GM12878 (cell line): Measurements from ENCODE around the gene ZNF582. TPM values are rescaled to one million over a fixed set of nuclear protein-coding genes. Genes with fewer than 3 reads are reported as not detected.

ENCODE experiments used
- ATAC-seq: fragments of 200-7000 bp; cut with Tn5 transposase; 3 replicates; pipeline ENCODE4 v1.9.1; 2020; ENCODE audit warnings: mild to moderate bottlenecking, moderate library complexity
- Bru-seq: library from RNA; stranded (reverse); fragments of 400-500 nt; gene quantifications from one replicate; lab custom pipeline; 2021; lab: Mats Ljungman, UMichigan
- BruChase-seq, 2 experiments: library from RNA; stranded (reverse); fragments of 400-500 nt; gene quantifications; one replicate each; lab custom pipeline; 2021; lab: Mats Ljungman, UMichigan
- BruUV-seq: library from RNA; stranded (reverse); fragments of 400-500 nt; replicated peaks from 2 replicates; lab custom pipeline; 2021; lab: Mats Ljungman, UMichigan
- CTCF ChIA-PET: fragments of 300-600 bp; sonication (Branson Sonifier 250); formaldehyde crosslinking; extraction: SDS; loops from one replicate; lab custom pipeline; 2021; ENCODE audit warnings: inconsistent platforms; lab: Yijun Ruan, JAX
- POLR2A ChIA-PET: fragments of 350-600 bp; formaldehyde crosslinking; extraction: SDS; loops from one replicate; lab custom pipeline; 2021; ENCODE audit warnings: inconsistent platforms; lab: Charles Lee
- RAD21 ChIA-PET: fragments of 300-600 bp; sonication (Branson Sonifier 250); formaldehyde crosslinking; loops from one replicate; lab custom pipeline; 2023; ENCODE audit warnings: antibody characterized with exemption; ENCODE audit not compliant: unreplicated experiment; lab: Charles Lee
- SMC1A ChIA-PET: fragments of 300-600 bp; sonication (Branson Sonifier 250); formaldehyde crosslinking; loops from one replicate; lab custom pipeline; 2023; ENCODE audit not compliant: unreplicated experiment, uncharacterized antibody; lab: Charles Lee
- DNase-seq: peaks from one replicate; pipeline ENCODE4 v3.0.0-alpha.2; 2011; ENCODE audit warnings: low read depth, low spot score
- FAIRE-seq: peaks from 3 replicates; lab custom pipeline; 2011; peaks lifted over from hg19 to GRCh38; lab: Jason Lieb, UNC
- H2AFZ ChIP-seq: 2 replicates; pipeline ENCODE4 v1.6.0; 2011; ENCODE audit warnings: low read depth, low read length, control low read depth; ENCODE audit not compliant: control insufficient read depth
- H3K27ac ChIP-seq: 2 replicates; pipeline ENCODE4 v1.5.1; 2011; ENCODE audit warnings: control low read depth; ENCODE audit not compliant: control insufficient read depth, insufficient read depth
- H3K27me3 ChIP-seq, 2 experiments: replicated peaks in 1 of 2; 2 replicates each; pipeline versions ENCODE4 v1.6.0 to v1.6.1; 2011; ENCODE audit warnings: low read length in 1 of 2; ENCODE audit not compliant: control insufficient read depth in 2 of 2, insufficient read depth in 2 of 2
- H3K36me3 ChIP-seq, 2 experiments: 2 replicates each; pipeline ENCODE4 v1.5.1; 2011; ENCODE audit warnings: low read length in 1 of 2; ENCODE audit not compliant: control insufficient read depth in 2 of 2, insufficient read depth in 2 of 2
- H3K4me1 ChIP-seq: 2 replicates; pipeline ENCODE4 v1.6.1; 2011; ENCODE audit warnings: mild to moderate bottlenecking, low read length, moderate library complexity, mixed read lengths; ENCODE audit not compliant: control insufficient read depth, insufficient read depth
- H3K4me2 ChIP-seq: 2 replicates; pipeline ENCODE4 v1.6.0; 2011; ENCODE audit warnings: control low read depth; ENCODE audit not compliant: control insufficient read depth, insufficient read depth
- H3K4me3 ChIP-seq: fragments of 200-600 bp; sonication (generic); 2 replicates; pipeline ENCODE4 v1.5.1; 2016
- H3K79me2 ChIP-seq: 2 replicates; pipeline ENCODE4 v1.6.0; 2011; ENCODE audit warnings: low read length; ENCODE audit not compliant: control insufficient read depth, insufficient read depth
- H3K9ac ChIP-seq: 2 replicates; pipeline ENCODE4 v1.8.0; 2011; ENCODE audit warnings: low read length, control low read depth, mixed read lengths; ENCODE audit not compliant: control insufficient read depth, insufficient read depth
- H3K9me3 ChIP-seq: replicated peaks from 3 replicates; pipeline ENCODE4 v1.5.1; 2011; ENCODE audit warnings: mild to moderate bottlenecking, low read length; ENCODE audit not compliant: control insufficient read depth, insufficient read depth
- H4K20me1 ChIP-seq: 2 replicates; pipeline ENCODE4 v1.6.0; 2011; ENCODE audit not compliant: control insufficient read depth, insufficient read depth
- CHD4 ChIP-seq: fragments of 200-600 bp; sonication (generic); IDR thresholded peaks from 2 replicates; pipeline ENCODE4 v1.6.1; 2016; ENCODE audit warnings: mild to moderate bottlenecking
- DPF2 ChIP-seq: fragments of 450-650 bp; IDR thresholded peaks from 2 replicates; pipeline ENCODE4 v1.6.1; 2017; ENCODE audit warnings: mild to moderate bottlenecking
- E4F1 ChIP-seq: fragments of 450-650 bp; IDR thresholded peaks from 2 replicates; pipeline ENCODE4 v1.6.1; 2018; ENCODE audit warnings: borderline replicate concordance, mild to moderate bottlenecking; ENCODE audit not compliant: partially characterized antibody
- EP300 ChIP-seq, 2 experiments: fragments of 150-350 bp in 1 of 2; IDR thresholded peaks; 2 replicates each; pipeline ENCODE4 v1.6.1; 2011 to 2012; ENCODE audit warnings: low read depth in 2 of 2, low read length in 2 of 2, borderline replicate concordance in 1 of 2, improper control_type of control experiment in 1 of 2, inconsistent platforms in 1 of 2; ENCODE audit not compliant: control insufficient read depth in 1 of 2
- GABPA ChIP-seq: IDR thresholded peaks from 2 replicates; pipeline ENCODE4 v1.6.1; 2014; ENCODE audit warnings: antibody characterized with exemption, low read depth, mild to moderate bottlenecking, inconsistent platforms
- LARP7 ChIP-seq: fragments of 450-650 bp; IDR thresholded peaks from 2 replicates; pipeline ENCODE4 v1.6.1; 2017; ENCODE audit warnings: mild to moderate bottlenecking
- MTA3 ChIP-seq: IDR thresholded peaks from 2 replicates; pipeline ENCODE4 v1.6.1; 2012; ENCODE audit warnings: low read length, inconsistent platforms, borderline replicate concordance
- NFXL1 ChIP-seq: fragments of 450-650 bp; IDR thresholded peaks from 2 replicates; pipeline ENCODE4 v1.6.1; 2017; ENCODE audit warnings: antibody characterized with exemption, mild to moderate bottlenecking, borderline replicate concordance
- NRF1 ChIP-seq: conservative IDR thresholded peaks from 2 replicates; pipeline ENCODE4 v1.6.1; 2011; ENCODE audit warnings: mild to moderate bottlenecking, low read depth, low read length, improper control_type of control experiment
- PAX8 ChIP-seq: fragments of 450-650 bp; IDR thresholded peaks from 2 replicates; pipeline ENCODE4 v1.6.1; 2017; ENCODE audit warnings: mild to moderate bottlenecking, moderate library complexity
- RBBP5 ChIP-seq: fragments of 200-600 bp; sonication (generic); conservative IDR thresholded peaks from 2 replicates; pipeline ENCODE4 v1.6.1; 2016
- TARDBP ChIP-seq: IDR thresholded peaks from 2 replicates; pipeline ENCODE4 v1.6.1; 2016; ENCODE audit warnings: borderline replicate concordance
- YBX1 ChIP-seq: fragments of 450-650 bp; IDR thresholded peaks from 2 replicates; pipeline ENCODE4 v1.6.1; 2016; ENCODE audit warnings: antibody characterized with exemption
- ZNF24 ChIP-seq: fragments of 450-650 bp; IDR thresholded peaks from 2 replicates; pipeline ENCODE4 v1.6.1; 2017; ENCODE audit warnings: antibody characterized with exemption, mild to moderate bottlenecking
- WGBS: methylation state at CpG from one replicate; pipeline ENCODE4 v1.1.6; 2016; ENCODE audit warnings: low lambda C conversion rate; ENCODE audit not compliant: insufficient replicate concordance, insufficient coverage; ENCODE audit errors: missing lambda C conversion rate; 5-methylcytosine and 5-hydroxymethylcytosine counted together
- in situ Hi-C: fragments of 300-500 bp; cut with MboI; formaldehyde crosslinking; loops from 9 replicates; pipeline ENCODE4 v1.14.3; 2018; ENCODE audit warnings: mixed read lengths
- intact Hi-C: fragments of 100-400 bp; cut with micrococcal nuclease; formaldehyde crosslinking; loops from one replicate; pipeline ENCODE4 v1.14.2; 2022; ENCODE audit not compliant: unreplicated experiment
- long read RNA-seq, 2 experiments: library from polyadenylated mRNA; unstranded; transcript quantifications; one replicate each; pipeline ENCODE4 v2.0.0, GENCODE V29; 2019 to 2020
- polyA minus RNA-seq, 3 experiments: library from RNA; depleted of rRNA, polyadenylated mRNA; stranded (reverse); fragments of >200 nt; gene quantifications; 2 replicates each; pipeline ENCODE4 v1.2.3, GENCODE V29; 2011
- polyA plus RNA-seq, 11 experiments: library from polyadenylated mRNA; depleted of rRNA in 4 of 11; unstranded in 6 of 11; stranded (reverse) in 5 of 11; fragments of >200 nt; fragmentation: Nextera tagmentation in 4 of 11; fragmentation: Illumina TruSeq in 1 of 11; extraction: Ambion mirVana in 4 of 11; extraction: Trizol in 1 of 11; gene quantifications; 1 replicate in 1 of 11; 2 replicates in 10 of 11; pipeline versions ENCODE4 v1.2.1 to v1.2.3, GENCODE V29; 2011 to 2016; ENCODE audit warnings: inconsistent platforms in 2 of 11, missing spikeins in 2 of 11, low read depth in 1 of 11
- total RNA-seq, 4 experiments: library from RNA; depleted of rRNA in 3 of 4; stranded (reverse); fragments of >200 nt in 3 of 4; fragmentation: Illumina TruSeq in 1 of 4; extraction: Trizol in 1 of 4; gene quantifications; 2 replicates each; pipeline versions ENCODE4 v1.2.1 to v1.2.3, GENCODE V29; 2013 to 2021

Gene ZNF582
- total RNA-seq (2013; cell fraction: nucleolus; rRNA removed): 1.3 and 2.6 TPM in 2 replicates
- total RNA-seq (2014; rRNA removed) (0.38 and 0.85 TPM in 2 replicates), total RNA-seq (2014; rRNA removed; fragmentation: Illumina TruSeq; extraction: Trizol) (0.32 and 0.76 TPM in 2 replicates), total RNA-seq (2021) (0.44 and 0.90 TPM in 2 replicates), polyA plus RNA-seq (2011; rRNA removed) (0.73 and 0.88 TPM in 2 replicates), polyA plus RNA-seq (2014; fragmentation: Illumina TruSeq; extraction: Trizol) (0.60 and 1.1 TPM in 2 replicates), polyA plus RNA-seq (2014; fragmentation: Nextera tagmentation; extraction: Ambion mirVana) (under 1 TPM in 1 of 2 experiments, not detected in 1; 0.37 TPM), polyA plus RNA-seq (2014; rRNA removed) (0.58 and 1.4 TPM in 2 replicates), polyA plus RNA-seq (2016; fragmentation: Nextera tagmentation; extraction: Ambion mirVana) (1 to 10 TPM; 1.3 to 1.4 TPM), polyA minus RNA-seq (2011; rRNA and poly(A)+ RNA removed) (0.59 and 0.77 TPM in 2 replicates), Bru-seq, nascent RNA (percentile 44 among the genes with signal in this experiment), BruChase-seq, experiment 1, labeled RNA remaining after a 6-hour chase (percentile 38 among the genes with signal in this experiment), BruChase-seq, experiment 2, labeled RNA remaining after a 2-hour chase (percentile 41 among the genes with signal in this experiment)
- 0.81 TPM for polyA plus RNA-seq (2011; ENCODE audit: low read depth)
- 0.16 and 0.50 TPM in 2 replicates for polyA plus RNA-seq (2011; cell fraction: cytosol; rRNA removed)
- 0.99 and 1.3 TPM in 2 replicates for polyA plus RNA-seq (2011; cell fraction: nucleus; rRNA removed)
- polyA plus RNA-seq (2012): 0.79 and 1.2 TPM in 2 replicates
- 1.3 TPM in 1 of 2 replicates, not detected in the other for polyA minus RNA-seq (2011; cell fraction: cytosol; rRNA and poly(A)+ RNA removed)
- polyA minus RNA-seq (2011; cell fraction: nucleus; rRNA and poly(A)+ RNA removed): 0.24 and 0.96 TPM in 2 replicates
- long read RNA-seq, experiment 1: 0 reads
- long read RNA-seq, experiment 2, partial matches to known transcripts: 0 of 4 reads
- long read RNA-seq, experiment 2, other reads (novel, unspliced or antisense): 1 of 4 reads

- BruUV-seq: TSS peak; percentile 64
- Histone ChIP-seq H3K4me1 (no peaks in the 10 kb centered on the region), H3K4me3 (peak within 1 kb of the TSS; percentile 77), H2AFZ (peak within 1 kb of the TSS; percentile 93), H3K9ac (peak within 1 kb of the TSS; percentile 58; the same call in 1 of the 2 replicates), H3K27ac (peak within 1 kb of the TSS; percentile 52), H3K27me3 (no peaks in the 10 kb centered on the region), H3K79me2 (no peaks in the 10 kb centered on the region), H4K20me1 (no peaks in the 10 kb centered on the region), H3K9me3 (peaks cover 6% of the 10 kb centered on the region), H3K36me3 (no peaks in the 10 kb centered on the region; a peak in 1 of 4 replicates), H3K4me2 (peak within 1 kb of the TSS; percentile 71)
- 18% methylated on average over 73 of the region's 73 CpGs for WGBS
- in situ Hi-C loops (no loop called here), intact Hi-C loops (no loop called here)
- DNase-seq (peak; percentile 65), ATAC-seq (peak; percentile 100), FAIRE-seq (no peak)
- CTCF ChIA-PET: interaction anchor here (0.6 to 1.8 kb wide), 4 partner anchors 10 to 45 kb away, joined by 3 to 5 read pairs (median 4); partner anchors contain the start of gene ZNF583
- POLR2A ChIA-PET: interaction anchor here (0.5 to 0.6 kb wide), 2 partner anchors 889 to 1007 kb away, joined by 3 to 4 read pairs; no protein-coding TSS in a partner anchor
- RAD21 ChIA-PET: no interaction called here
- SMC1A ChIA-PET: interaction anchor here (1.0 kb wide), 1 partner anchor 21 kb away, joined by 3 read pairs; no protein-coding TSS in a partner anchor
- TF ChIP-seq NRF1: peak; percentile 47
- no peak for TF ChIP-seq EP300 (IDR thresholded peaks at IDR 0.05; ENCODE audit: borderline replicate concordance in 1 of 2, control insufficient read depth in 1 of 2, low read depth in 2 of 2, low read length in 2 of 2)
- TF ChIP-seq LARP7: no peak
- no peak for TF ChIP-seq TARDBP
- TF ChIP-seq E4F1: peak; percentile 26
- 0 out of 2 replicates have a peak, but pooled peaks have one; percentile 18 for TF ChIP-seq GABPA
- no peak for TF ChIP-seq MTA3
- no peak for TF ChIP-seq RBBP5
- TF ChIP-seq CHD4: no peak
- TF ChIP-seq NFXL1: no peak
- peak; percentile 54; the same call in 1 of the 2 replicates for TF ChIP-seq ZNF24
- TF ChIP-seq PAX8: no peak
- TF ChIP-seq YBX1: no peak
- no peak for TF ChIP-seq DPF2
These were observed at the start of gene ZNF582 for GRCh38 chr19:56393119-56394012. Gene ZNF582 (minus strand): TSS chr19:56393534. CDS start chr19:56391752, 1,782 bp downstream.
